GM11168 (cell line): ENCODE measurements around the gene GMDS.

Experiments used
- in situ Hi-C: fragments of 300-500 bp; cut with MboI; formaldehyde crosslinking; loops from one replicate; pipeline ENCODE4 v1.12.0; 2022; ENCODE audit warnings: low sequenced_read_pairs; ENCODE audit not compliant: unreplicated experiment

GMDS gene

GRCh38 chr6:1584996-1585668 lies 660.3 kb downstream of the GMDS start:
- in situ Hi-C loops: loop anchor here (25.0 kb wide), 1 partner anchor 777 kb away; no protein-coding TSS in a partner anchor

GRCh38 chr6:1584146-1584545 lies 661.3 kb downstream of the GMDS start:
- in situ Hi-C loops: loop anchor here (25.0 kb wide), 1 partner anchor 778 kb away; no protein-coding TSS in a partner anchor

- in situ Hi-C loops: loop anchor here (25.0 kb wide), 1 partner anchor 781 kb away; no protein-coding TSS in a partner anchor
Measured at GRCh38 chr6:1581120-1581991, 664.0 kb downstream of the GMDS start.

- in situ Hi-C loops: loop anchor here (25.0 kb wide), 1 partner anchor 782 kb away; no protein-coding TSS in a partner anchor
Measured at GRCh38 chr6:1580585-1580984, 664.8 kb downstream of the GMDS start.

- in situ Hi-C loops: loop anchor here (25.0 kb wide), 1 partner anchor 782 kb away; no protein-coding TSS in a partner anchor
Measured at GRCh38 chr6:1580109-1580508, 665.3 kb downstream of the GMDS start.

GRCh38 chr6:1579096-1579495 lies 666.3 kb downstream of the GMDS start:
- in situ Hi-C loops: loop anchor here (25.0 kb wide), 1 partner anchor 783 kb away; no protein-coding TSS in a partner anchor

GRCh38 chr6:1577896-1578745 lies 667.3 kb downstream of the GMDS start:
- in situ Hi-C loops: loop anchor here (25.0 kb wide), 1 partner anchor 784 kb away; no protein-coding TSS in a partner anchor

- in situ Hi-C loops: loop anchor here (25.0 kb wide), 1 partner anchor 785 kb away; no protein-coding TSS in a partner anchor
Measured at GRCh38 chr6:1577146-1577680, 668.2 kb downstream of the GMDS start.

GRCh38 chr6:1576711-1577110 lies 668.7 kb downstream of the GMDS start:
- in situ Hi-C loops: loop anchor here (25.0 kb wide), 1 partner anchor 786 kb away; no protein-coding TSS in a partner anchor

GRCh38 chr6:1576166-1576565 lies 669.2 kb downstream of the GMDS start:
- in situ Hi-C loops: loop anchor here (25.0 kb wide), 1 partner anchor 786 kb away; no protein-coding TSS in a partner anchor

GRCh38 chr6:1575210-1576041 lies 670.0 kb downstream of the GMDS start:
- in situ Hi-C loops: loop anchor here (25.0 kb wide), 1 partner anchor 787 kb away; no protein-coding TSS in a partner anchor

- in situ Hi-C loops: loop anchor here (25.0 kb wide), 1 partner anchor 787 kb away; no protein-coding TSS in a partner anchor
Measured at GRCh38 chr6:1574890-1575209, 670.6 kb downstream of the GMDS start.

- in situ Hi-C loops: no loop called here
Measured at GRCh38 chr6:1574083-1574761, 671.2 kb downstream of the GMDS start.
